Activated CD4-positive, alpha-beta T cell treated with anti-CD3 and anti-CD28 coated beads, Interleukin-2, amount 10 ng/mL, durations not matched to agents 7 days and 5 days (primary cell): ENCODE data around the gene TFF1. TPM values are rescaled to one million over a fixed set of nuclear protein-coding genes. Genes with fewer than 3 reads are reported as not detected.

Experiments
- CTCF ChIA-PET: fragments of 350-600 bp; sonication (Branson Sonifier 250); formaldehyde crosslinking; loops from one replicate; lab custom pipeline; 2021; ENCODE audit warnings: antibody characterized with exemption; lab: Charles Lee
- POLR2A ChIA-PET: fragments of 350-600 bp; sonication (Branson Sonifier 250); formaldehyde crosslinking; loops from one replicate; lab custom pipeline; 2021; ENCODE audit warnings: antibody characterized with exemption; lab: Charles Lee
- DNase-seq: peaks from one replicate; pipeline ENCODE4 v3.0.0-alpha.2; 2020
- H3K27ac Mint-ChIP-seq: one replicate; pipeline ENCODE4 v1.8.0; 2021; ENCODE audit warnings: mild to moderate bottlenecking, moderate library complexity, mixed read lengths
- H3K27me3 Mint-ChIP-seq: one replicate; pipeline ENCODE4 v1.8.0; 2021; ENCODE audit warnings: mixed read lengths
- H3K36me3 Mint-ChIP-seq: one replicate; pipeline ENCODE4 v1.8.0; 2021; ENCODE audit warnings: low read depth, mixed read lengths
- H3K4me1 Mint-ChIP-seq: one replicate; pipeline ENCODE4 v1.8.0; 2021; ENCODE audit warnings: mixed read lengths
- H3K4me3 Mint-ChIP-seq: one replicate; pipeline ENCODE4 v1.8.0; 2021; ENCODE audit warnings: mild to moderate bottlenecking, moderate library complexity, mixed read lengths
- H3K9me3 Mint-ChIP-seq: one replicate; pipeline ENCODE4 v1.8.0; 2021; ENCODE audit warnings: mixed read lengths
- total RNA-seq, 2 experiments: library from RNA; stranded (reverse); gene quantifications; one replicate each; pipeline ENCODE4 v1.2.3, GENCODE V29; 2021

The TFF1 gene
- total RNA-seq, 2 experiments from 2014 or later = not detected

DNA sequence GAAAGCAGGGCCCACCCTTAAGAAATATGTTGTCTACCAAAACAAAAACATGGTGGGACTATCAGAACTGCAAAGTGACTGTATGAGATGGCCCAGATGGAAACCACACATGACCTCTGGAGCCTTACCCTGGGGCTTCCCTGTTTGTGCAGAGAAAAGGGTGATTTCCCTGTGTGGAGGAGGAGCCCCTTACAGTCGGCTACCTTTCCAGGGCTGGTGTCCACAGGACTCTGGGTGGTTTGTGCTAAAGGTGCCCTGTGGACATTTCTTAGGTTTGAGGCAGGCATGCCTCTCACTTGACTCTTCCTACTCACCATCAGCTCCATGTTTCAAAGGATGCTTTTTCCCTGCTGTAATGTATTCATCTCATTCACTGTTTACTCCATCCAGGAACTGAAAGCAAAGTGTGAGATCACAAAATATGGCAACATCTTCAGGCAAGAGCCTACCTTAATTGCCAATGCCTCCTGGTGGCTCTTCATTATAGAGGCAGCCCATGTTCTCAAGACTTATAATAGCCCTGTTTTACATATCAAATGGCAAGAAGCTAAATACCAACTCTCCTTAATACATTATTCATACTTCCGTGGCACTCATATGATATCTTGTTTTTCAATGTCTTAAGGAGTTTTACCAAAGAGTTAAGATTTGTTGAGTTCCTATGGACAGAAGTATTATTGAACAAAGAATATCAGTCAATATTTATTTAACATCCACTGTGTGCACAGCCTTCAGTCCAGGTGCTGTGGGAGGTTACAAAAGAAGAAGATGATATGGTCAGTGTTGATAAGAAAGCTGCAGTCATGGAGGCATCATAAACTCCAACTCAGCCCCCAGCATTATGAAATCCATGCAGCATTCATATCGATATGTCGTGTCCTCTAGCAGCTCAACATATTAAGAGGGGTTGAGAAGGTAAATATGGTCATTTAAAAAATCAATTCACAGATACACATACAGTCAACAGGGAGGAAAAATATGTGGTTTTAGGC lies 35.7 kb downstream of the TFF1 start:
- Mint-ChIP-seq H3K27me3 (peaks cover 28% of the 10 kb centered on the region), H3K27ac (no peak overlapping the region), H3K36me3 (no peaks in the 10 kb centered on the region), H3K4me1 (no peaks in the 10 kb centered on the region), H3K4me3 (no peak overlapping the region), H3K9me3 (peaks cover 7% of the 10 kb centered on the region)
- ChIA-PET POLR2A (no interaction called here), CTCF (no interaction called here)
- DNase-seq = no peak

DNA sequence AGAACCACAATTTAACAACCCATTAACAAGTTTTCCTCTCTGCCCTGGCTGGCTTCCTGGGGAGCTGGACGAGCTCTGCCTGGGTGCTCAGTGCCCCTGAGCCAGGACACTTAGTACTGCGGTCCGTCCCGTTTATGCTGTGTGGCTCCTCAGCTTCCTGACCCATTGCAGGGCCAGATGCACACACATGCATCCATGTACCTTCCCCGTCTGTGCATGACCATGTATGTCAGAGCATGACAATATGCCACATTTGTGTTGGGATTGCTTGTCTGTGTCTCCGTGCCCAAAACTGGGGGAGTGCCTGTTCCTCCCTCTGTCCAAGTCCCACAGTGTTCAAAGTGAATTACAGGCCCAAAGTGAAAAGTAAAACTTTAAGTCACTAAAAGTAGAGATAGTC lies 41.4 kb downstream of the TFF1 start:
- ChIA-PET CTCF (interaction anchor here (0.9 kb wide), 1 partner anchor 27 kb away, joined by 3 read pairs; no protein-coding TSS in a partner anchor), POLR2A (no interaction called here)
- Mint-ChIP-seq H3K4me3 (no peak overlapping the region), H3K36me3 (no peaks in the 10 kb centered on the region), H3K4me1 (no peaks in the 10 kb centered on the region), H3K27ac (no peak overlapping the region), H3K9me3 (no peaks in the 10 kb centered on the region), H3K27me3 (peaks cover 33% of the 10 kb centered on the region)
- no peak for DNase-seq

DNA sequence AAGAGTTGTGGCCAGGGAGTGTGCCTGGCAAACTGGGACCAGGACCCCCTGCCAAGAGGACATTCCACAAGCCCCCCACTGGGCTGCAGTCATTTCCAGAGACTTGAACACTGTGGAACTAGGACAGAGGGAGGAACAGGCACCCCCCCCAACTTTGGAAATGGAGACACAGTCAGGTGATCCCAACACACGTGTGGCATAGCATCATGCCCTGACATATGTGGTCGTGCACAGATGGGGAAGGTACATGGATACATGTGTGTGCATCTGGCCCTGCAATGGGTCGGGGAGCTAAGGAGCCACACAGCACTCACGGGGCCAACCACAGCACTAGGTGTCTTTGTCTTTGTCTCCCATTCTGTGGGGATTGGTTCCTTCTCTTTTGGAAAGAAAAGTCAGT lies 44.5 kb downstream of the TFF1 start:
- DNase-seq = no peak
- Mint-ChIP-seq H3K9me3 (no peaks in the 10 kb centered on the region), H3K27me3 (peaks cover 22% of the 10 kb centered on the region), H3K27ac (no peak overlapping the region), H3K4me3 (no peak overlapping the region), H3K4me1 (peaks cover 3% of the 10 kb centered on the region), H3K36me3 (no peaks in the 10 kb centered on the region)
- ChIA-PET POLR2A (no interaction called here), CTCF (no interaction called here)

DNA sequence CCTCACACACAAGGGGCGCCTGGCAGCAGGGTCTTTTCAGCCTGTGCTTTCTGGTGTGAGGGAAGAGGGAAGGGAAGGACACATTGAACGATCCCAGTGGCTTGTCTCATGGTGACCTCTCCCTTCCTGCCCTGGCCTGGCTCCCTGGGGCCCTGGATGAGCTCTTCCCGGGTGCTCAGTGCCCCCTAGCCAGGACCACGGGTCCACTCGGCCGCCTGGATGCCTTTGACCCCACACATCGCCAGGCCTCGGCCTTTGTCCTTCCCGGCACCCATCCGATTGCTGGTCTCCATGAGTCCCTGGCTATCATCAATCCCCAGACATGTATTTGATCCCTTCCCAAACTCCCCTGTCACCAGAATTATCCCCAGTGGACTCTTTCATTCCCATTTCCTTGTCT lies 45.1 kb downstream of the TFF1 start:
- H3K27ac Mint-ChIP-seq = no peak overlapping the region
- no peaks in the 10 kb centered on the region for H3K9me3 Mint-ChIP-seq
- no peak for DNase-seq
- no peaks in the 10 kb centered on the region for H3K36me3 Mint-ChIP-seq
- ChIA-PET CTCF (no interaction called here), POLR2A (no interaction called here)
- H3K4me1 Mint-ChIP-seq = peaks cover 3% of the 10 kb centered on the region
- H3K27me3 Mint-ChIP-seq = peaks cover 20% of the 10 kb centered on the region
- no peak overlapping the region for H3K4me3 Mint-ChIP-seq

DNA sequence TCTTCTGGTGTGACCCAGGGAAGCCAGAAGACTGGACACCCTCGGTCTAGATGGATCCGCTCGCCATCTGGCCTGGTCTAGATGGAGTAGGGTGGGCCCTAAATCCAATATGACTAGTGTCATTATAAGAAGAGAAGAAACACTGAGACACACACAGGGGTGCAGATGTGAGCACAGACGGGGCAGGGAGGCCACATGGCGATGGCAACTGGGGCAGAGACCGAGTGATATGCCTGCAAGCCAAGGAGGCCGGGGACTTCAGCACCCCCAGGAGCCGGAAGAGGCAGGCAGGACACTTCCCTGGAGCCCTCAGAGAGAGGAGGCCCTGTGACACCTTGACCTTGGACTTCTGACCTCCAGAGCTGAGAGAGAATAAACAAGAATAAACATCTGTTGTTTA lies 45.5 kb downstream of the TFF1 start:
- Mint-ChIP-seq H3K4me3 (no peak overlapping the region), H3K27me3 (peaks cover 19% of the 10 kb centered on the region), H3K4me1 (peaks cover 3% of the 10 kb centered on the region), H3K9me3 (no peaks in the 10 kb centered on the region), H3K36me3 (no peaks in the 10 kb centered on the region), H3K27ac (no peak overlapping the region)
- DNase-seq = no peak
- CTCF ChIA-PET = no interaction called here
- POLR2A ChIA-PET = no interaction called here

DNA sequence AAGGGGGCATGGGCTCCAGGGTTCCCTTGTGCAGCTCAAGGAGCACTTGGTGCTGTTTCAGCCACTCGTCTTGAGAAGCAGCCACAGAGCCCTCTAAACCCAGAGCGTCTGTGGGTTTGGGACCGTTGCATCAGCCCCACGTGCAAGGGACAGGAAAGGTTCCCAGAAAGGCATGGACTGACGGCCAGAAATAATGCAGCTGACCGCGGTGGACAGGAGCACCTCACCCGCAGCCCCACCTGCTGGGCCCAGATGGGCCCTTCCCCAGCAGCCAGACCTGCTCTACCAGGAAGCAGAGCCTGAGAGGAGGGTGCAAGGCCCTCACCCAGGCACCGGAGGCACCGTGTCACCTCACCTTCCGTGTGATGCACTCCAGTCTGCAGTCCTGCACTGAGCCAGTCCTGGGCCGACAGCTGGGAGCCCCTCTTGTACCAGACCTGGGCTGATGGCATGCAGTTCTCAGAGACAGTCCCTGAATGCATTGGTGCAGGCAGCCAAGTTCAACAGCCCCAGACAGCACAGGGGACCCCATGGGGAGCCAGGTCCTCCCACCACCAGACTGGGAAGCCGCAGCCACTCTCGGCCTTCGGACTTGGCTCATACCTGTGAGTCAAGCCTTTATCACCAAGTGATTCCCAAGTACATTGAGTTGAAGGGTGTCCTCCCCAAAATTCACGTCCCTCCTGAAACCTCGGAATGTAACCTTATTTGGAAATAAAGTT lies 46.3 kb downstream of the TFF1 start:
- Mint-ChIP-seq H3K27me3 (peaks cover 14% of the 10 kb centered on the region), H3K27ac (no peak overlapping the region), H3K36me3 (no peaks in the 10 kb centered on the region), H3K9me3 (no peaks in the 10 kb centered on the region), H3K4me1 (peaks cover 3% of the 10 kb centered on the region), H3K4me3 (no peak overlapping the region)
- CTCF ChIA-PET = interaction anchor here (0.8 kb wide), 1 partner anchor 10 kb away, joined by 3 read pairs; no protein-coding TSS in a partner anchor
- DNase-seq = no peak
- POLR2A ChIA-PET = no interaction called here

DNA sequence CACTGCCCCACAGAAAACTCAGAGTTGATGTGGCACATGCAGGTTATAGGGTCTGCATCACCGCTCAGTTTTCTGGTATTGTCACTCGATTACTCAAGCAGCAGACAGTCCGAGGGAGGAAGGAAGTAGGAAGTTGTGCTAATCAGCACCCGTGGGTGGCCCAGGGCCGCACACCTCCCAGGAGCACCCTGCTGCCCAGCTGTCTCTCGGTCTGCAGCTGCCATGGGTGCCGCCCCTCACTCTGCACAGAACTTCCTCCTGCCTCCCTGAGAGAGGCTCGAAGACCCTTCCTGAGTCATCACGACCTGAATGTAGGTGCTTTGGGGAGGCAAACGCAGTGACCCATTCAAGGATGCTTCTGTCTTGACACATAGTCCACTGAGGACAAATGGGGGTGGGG lies 47.0 kb downstream of the TFF1 start:
- DNase-seq = no peak
- Mint-ChIP-seq H3K4me1 (peaks cover 3% of the 10 kb centered on the region), H3K27ac (no peak overlapping the region), H3K9me3 (no peaks in the 10 kb centered on the region), H3K27me3 (peaks cover 9% of the 10 kb centered on the region), H3K36me3 (no peaks in the 10 kb centered on the region), H3K4me3 (no peak overlapping the region)
- CTCF ChIA-PET = interaction anchor here (0.8 kb wide), 1 partner anchor 9 kb away, joined by 3 read pairs; no protein-coding TSS in a partner anchor
- POLR2A ChIA-PET = no interaction called here

DNA sequence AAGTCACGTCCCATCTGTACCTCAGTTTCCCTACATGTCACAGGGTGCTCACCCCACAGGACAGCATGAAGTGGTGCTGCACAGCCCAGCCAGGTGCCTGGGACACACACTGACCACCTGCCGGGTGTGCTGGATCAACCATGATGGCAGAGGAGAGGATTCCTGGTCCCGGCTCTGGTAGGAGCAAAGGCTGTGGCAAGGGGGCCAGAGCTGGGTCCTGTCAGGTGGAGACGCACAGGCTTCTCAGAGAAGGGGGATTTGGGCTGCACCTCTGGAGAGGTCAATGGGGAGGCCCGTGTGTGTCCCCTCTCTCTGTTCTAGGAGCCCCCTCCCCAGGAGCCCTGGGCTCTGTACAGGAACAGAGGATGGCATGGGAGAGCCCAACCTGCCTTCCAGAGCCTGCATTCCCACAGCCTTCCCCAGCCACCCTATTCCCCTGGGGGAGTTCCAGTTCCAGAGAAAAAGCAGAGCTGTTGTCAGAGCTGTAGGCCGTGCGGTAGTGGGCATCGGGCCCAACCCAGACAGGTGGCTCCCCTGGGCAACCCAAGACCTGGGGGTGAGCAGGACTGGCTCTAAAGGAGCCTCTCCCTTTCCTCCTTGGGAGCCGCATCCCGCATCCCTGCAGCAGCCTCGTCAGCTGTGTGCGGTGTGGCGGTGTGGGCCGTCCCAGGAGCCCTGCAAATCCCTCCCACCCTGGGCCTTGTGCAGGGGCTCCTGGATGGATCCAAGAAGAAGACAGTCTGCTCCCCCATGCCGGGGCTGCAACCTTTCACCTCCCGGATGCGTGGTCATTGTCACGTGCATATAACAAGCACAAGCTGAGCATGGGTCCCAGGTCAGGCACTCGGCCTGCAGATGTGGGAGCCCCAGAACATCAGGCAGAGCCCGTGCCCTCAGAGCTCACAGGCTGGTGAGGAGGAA lies 48.2 kb downstream of the TFF1 start:
- Mint-ChIP-seq H3K4me1 (peaks cover 9% of the 10 kb centered on the region), H3K27me3 (peaks cover 4% of the 10 kb centered on the region), H3K9me3 (no peaks in the 10 kb centered on the region), H3K27ac (no peak overlapping the region), H3K4me3 (no peak overlapping the region), H3K36me3 (no peaks in the 10 kb centered on the region)
- ChIA-PET CTCF (no interaction called here), POLR2A (no interaction called here)
- no peak for DNase-seq

DNA sequence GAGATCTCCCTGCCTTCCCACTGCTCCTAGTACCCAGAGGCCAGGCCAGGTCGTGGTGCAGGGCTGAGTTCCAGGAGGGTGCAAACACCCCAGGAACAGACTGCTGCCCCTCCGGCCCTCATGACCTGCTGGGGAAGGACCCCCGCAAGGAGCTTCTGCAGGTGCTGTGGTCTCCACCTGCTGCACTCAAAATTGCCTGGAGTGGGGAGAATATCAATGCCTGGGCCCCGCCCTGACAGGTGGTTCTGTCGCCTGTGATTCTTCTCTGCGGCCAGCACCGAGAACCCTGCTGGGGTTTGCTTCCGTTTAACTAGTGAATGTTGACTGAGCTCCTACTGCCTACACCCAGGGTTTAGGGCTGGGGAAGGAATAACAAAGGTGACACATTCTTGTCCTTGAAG lies 49.0 kb downstream of the TFF1 start:
- ChIA-PET POLR2A (no interaction called here), CTCF (no interaction called here)
- DNase-seq = no peak
- Mint-ChIP-seq H3K4me1 (peaks cover 9% of the 10 kb centered on the region), H3K36me3 (no peaks in the 10 kb centered on the region), H3K27me3 (no peaks in the 10 kb centered on the region), H3K27ac (no peak overlapping the region), H3K9me3 (no peaks in the 10 kb centered on the region), H3K4me3 (no peak overlapping the region)

DNA sequence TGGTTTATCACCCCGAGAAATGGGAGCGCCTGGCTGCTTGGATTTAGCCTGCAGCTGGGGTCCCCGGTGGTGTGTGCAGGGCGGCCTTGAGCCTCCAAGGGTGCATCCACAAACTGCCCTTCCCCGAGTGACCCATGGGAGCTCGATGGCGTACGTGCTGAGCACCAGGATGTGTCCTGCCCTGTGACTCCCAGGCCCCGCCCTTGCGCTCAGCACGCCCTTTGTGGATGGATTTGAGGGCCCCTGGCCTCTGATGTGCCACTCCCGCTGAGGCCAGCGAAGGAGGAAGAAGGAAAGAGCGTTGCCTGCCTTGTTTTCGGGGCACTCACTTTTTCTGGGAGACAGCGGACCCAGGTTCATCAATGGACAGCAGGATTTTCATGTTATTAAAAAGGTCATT lies 49.4 kb downstream of the TFF1 start:
- ChIA-PET POLR2A (no interaction called here), CTCF (no interaction called here)
- Mint-ChIP-seq H3K27me3 (no peaks in the 10 kb centered on the region), H3K4me1 (peaks cover 9% of the 10 kb centered on the region), H3K9me3 (no peaks in the 10 kb centered on the region), H3K36me3 (no peaks in the 10 kb centered on the region), H3K4me3 (no peak overlapping the region), H3K27ac (no peak overlapping the region)
- no peak for DNase-seq

DNA sequence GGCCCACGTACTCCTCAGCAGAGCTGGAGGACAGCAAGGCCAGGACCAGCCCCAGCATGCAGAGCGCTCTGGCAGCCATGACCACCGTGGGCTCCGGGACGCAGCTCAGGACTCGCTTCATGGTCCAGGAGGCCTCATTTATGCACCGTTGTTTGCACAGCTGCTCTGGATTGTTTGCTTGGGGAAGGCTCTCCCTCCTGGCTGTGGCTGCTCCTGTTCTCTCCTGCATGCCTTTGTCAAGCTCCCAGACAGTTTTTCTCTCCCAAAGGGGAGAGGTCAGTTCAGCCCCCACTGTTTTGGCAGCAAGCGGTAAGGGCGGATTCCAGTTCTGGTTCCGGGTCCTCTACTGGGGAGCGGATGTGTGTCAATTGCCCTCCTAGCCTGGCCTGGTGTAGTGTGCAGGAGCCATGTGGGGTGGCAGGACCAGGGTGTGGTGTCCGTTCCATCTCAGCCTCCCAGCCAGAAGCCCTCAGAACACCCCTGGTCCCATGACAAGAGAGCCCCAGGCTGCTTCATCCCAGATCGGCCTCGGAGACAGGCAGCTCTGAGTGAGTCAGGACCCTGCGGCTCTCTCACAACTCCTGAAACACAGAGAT lies 50.9 kb downstream of the TFF1 start, which contains the start of gene TFF3:
Gene TFF3, minus strand, starts transcription at position 114 of the 596 bp plus-strand sequence. Its CDS starts 35 bp downstream, at position 79.
- Mint-ChIP-seq H3K9me3 (no peaks in the 10 kb centered on the region), H3K4me3 (no peak within 1 kb of the TSS), H3K27ac (no peak within 1 kb of the TSS), H3K36me3 (no peaks in the 10 kb centered on the region), H3K27me3 (no peaks in the 10 kb centered on the region), H3K4me1 (peaks cover 9% of the 10 kb centered on the region)
- ChIA-PET CTCF (no interaction called here), POLR2A (no interaction called here)
- DNase-seq = no peak

DNA sequence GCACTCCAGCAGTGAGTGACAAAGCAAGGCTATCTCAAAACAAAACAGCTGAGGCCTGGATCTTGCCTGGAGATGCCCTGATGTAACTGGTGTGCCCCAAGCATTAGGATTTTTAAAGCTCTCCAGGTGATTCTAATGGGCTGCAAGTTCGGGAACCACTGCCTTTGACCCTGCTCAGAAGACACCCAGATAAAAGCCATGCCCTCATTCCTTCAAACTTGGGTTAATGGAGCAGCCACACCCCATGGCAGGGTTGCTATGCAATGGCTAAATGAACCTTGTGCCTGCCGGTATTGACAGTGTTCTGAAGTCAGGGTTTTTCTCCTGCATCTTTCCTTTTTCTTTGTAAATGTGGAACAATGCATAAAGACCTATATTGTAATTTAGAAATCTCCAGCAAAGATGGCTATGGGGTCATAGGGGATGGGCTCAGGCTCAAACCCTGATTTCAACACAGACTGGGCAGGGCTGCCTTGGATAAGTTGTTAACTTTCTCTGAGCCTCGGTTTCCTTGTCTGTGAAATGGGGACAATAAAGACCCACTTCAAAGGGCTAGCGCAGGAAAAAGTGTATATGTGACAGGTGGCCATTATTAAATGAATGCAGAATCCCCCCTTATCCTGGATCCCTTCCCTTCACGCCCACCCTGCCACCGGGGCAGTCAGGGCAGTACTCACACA lies 51.6 kb downstream of the TFF1 start:
- Mint-ChIP-seq H3K4me3 (no peak overlapping the region), H3K27ac (no peak overlapping the region), H3K27me3 (no peaks in the 10 kb centered on the region), H3K4me1 (peaks cover 10% of the 10 kb centered on the region), H3K9me3 (no peaks in the 10 kb centered on the region), H3K36me3 (no peaks in the 10 kb centered on the region)
- ChIA-PET CTCF (no interaction called here), POLR2A (no interaction called here)
- DNase-seq = no peak
